AG04450 (cell line): ENCODE measurements around the gene KRTAP4-3. TPM values are rescaled to one million over a fixed set of nuclear protein-coding genes. Genes with fewer than 3 reads are reported as not detected.
"Not testable (repeated sequence)": the region's sequence is repeated elsewhere in the genome, so short reads cannot be mapped to it uniquely, and the experiment has no call there.

Experiments used
- CTCF ChIA-PET: fragments of 300-600, 350-600 bp; formaldehyde crosslinking; extraction: SDS; loops from one replicate; lab custom pipeline; 2022; ENCODE audit warnings: antibody characterized with exemption, inconsistent platforms; lab: Charles Lee
- POLR2A ChIA-PET: fragments of 350-600 bp; formaldehyde crosslinking; extraction: SDS; loops from one replicate; lab custom pipeline; 2021; ENCODE audit warnings: antibody characterized with exemption, inconsistent platforms; lab: Yijun Ruan, JAX
- DNase-seq: peaks from one replicate; pipeline ENCODE4 v3.0.0-alpha.2; 2011; ENCODE audit warnings: low read depth, low spot score
- H3K27ac ChIP-seq: one replicate; pipeline ENCODE4 v1.5.1; 2012; ENCODE audit warnings: low read depth, low read length, control low read depth
- H3K27me3 ChIP-seq: one replicate; pipeline ENCODE4 v1.6.0; 2012; ENCODE audit warnings: low read length; ENCODE audit not compliant: control insufficient read depth, insufficient read depth
- H3K4me3 ChIP-seq: 2 replicates; pipeline ENCODE4 v1.5.1; 2011; ENCODE audit warnings: mild to moderate bottlenecking, low read depth, low read length, control low read depth
- H3K9me3 ChIP-seq: 2 replicates; pipeline ENCODE4 v1.5.1; 2012; ENCODE audit warnings: low read length; ENCODE audit not compliant: control insufficient read depth, insufficient read depth
- polyA plus RNA-seq: library from polyadenylated mRNA; depleted of rRNA; stranded (reverse); fragments of >200 nt; gene quantifications from 2 replicates; pipeline ENCODE4 v1.2.3, GENCODE V29; 2011; rRNA removed
- small RNA-seq: library from RNA; depleted of rRNA; stranded (forward); fragments of <200 nt; gene quantifications from one replicate; pipeline ENCODE3, GENCODE V24; 2012; ENCODE audit warnings: low read depth; ENCODE audit not compliant: insufficient read length
- TF ChIP-seq, protein P1 (sequence below): IDR thresholded peaks from 2 replicates; pipeline ENCODE4 v1.5.1; 2011; ENCODE audit warnings: low read depth, low read length, control low read depth, inconsistent platforms

Gene KRTAP4-3
- polyA plus RNA-seq, 1 experiment = not detected

- Histone ChIP-seq H3K4me3 (no peak overlapping the region), H3K9me3 (no peaks in the 10 kb centered on the region), H3K27ac (no peak overlapping the region), H3K27me3 (no peaks in the 10 kb centered on the region)
- no peak for DNase-seq
- CTCF ChIA-PET = no interaction called here
- TF ChIP-seq, protein P1, sequence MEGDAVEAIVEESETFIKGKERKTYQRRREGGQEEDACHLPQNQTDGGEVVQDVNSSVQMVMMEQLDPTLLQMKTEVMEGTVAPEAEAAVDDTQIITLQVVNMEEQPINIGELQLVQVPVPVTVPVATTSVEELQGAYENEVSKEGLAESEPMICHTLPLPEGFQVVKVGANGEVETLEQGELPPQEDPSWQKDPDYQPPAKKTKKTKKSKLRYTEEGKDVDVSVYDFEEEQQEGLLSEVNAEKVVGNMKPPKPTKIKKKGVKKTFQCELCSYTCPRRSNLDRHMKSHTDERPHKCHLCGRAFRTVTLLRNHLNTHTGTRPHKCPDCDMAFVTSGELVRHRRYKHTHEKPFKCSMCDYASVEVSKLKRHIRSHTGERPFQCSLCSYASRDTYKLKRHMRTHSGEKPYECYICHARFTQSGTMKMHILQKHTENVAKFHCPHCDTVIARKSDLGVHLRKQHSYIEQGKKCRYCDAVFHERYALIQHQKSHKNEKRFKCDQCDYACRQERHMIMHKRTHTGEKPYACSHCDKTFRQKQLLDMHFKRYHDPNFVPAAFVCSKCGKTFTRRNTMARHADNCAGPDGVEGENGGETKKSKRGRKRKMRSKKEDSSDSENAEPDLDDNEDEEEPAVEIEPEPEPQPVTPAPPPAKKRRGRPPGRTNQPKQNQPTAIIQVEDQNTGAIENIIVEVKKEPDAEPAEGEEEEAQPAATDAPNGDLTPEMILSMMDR = no peak
- POLR2A ChIA-PET = no interaction called here
Measured at GRCh38 chr17:41121742-41122141, 46.3 kb downstream of the KRTAP4-3 start.

DNA sequence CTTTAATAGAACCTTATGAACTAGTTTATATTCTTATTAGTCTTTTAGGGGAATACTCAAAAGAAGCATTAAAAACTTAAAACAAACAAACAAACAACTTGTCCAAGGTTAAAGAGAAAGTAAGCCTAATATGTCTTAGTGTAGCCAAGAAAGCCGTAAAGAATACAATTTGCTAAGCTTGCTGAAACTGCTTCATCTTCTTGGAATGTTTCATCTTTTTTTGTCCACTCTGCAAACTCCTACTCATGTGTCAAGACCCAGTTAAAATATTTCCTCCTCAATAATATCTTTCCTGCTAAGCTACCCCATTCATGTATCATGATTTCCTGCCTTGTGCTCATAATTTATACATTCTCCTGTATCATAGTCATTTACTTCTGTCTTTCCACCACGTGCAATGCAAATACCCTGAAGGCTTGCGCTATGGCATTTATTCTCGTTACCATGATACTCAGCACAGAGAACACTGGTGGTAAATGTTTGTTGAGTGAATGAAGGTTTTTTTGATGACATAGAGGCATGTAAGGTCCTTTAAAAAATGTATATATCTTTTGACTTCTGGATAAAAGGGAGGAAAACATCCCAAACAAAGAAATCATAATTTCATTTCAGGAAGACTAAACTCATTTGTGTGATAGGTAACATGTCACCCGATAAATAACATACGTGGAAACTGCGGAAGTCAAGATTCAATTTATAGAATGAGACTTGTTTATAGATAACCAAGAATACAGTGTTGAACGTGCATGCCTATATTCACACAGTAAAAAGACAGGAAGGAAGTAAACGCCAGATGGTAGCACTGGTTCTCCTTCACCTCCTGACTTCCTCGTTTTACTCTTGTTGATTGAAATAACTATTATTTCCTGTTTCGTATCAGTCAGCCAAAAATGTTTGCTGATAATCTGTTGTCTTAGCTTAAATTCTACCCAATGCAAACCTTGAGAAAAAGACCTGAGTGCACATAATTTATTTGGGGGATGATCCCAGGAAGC lies 48.0 kb downstream of the KRTAP4-3 start:
- DNase-seq, H3K4me3 ChIP-seq, H3K27me3 ChIP-seq, POLR2A ChIA-PET, CTCF ChIA-PET, H3K27ac ChIP-seq, H3K9me3 ChIP-seq: not testable (repeated sequence)

- TF ChIP-seq, protein P1 = no peak
- ChIA-PET CTCF (no interaction called here), POLR2A (no interaction called here)
- Histone ChIP-seq H3K27ac (no peak overlapping the region), H3K27me3 (no peaks in the 10 kb centered on the region), H3K9me3 (no peaks in the 10 kb centered on the region), H3K4me3 (no peak overlapping the region)
- no peak for DNase-seq
Measured at GRCh38 chr17:41118721-41119120, 49.3 kb downstream of the KRTAP4-3 start.

GRCh38 chr17:41117846-41118386 lies 50.1 kb downstream of the KRTAP4-3 start, which contains the start of gene KRTAP4-11:
Gene KRTAP4-11 (minus strand): TSS chr17:41118373. CDS start chr17:41118315, 58 bp downstream.
- POLR2A ChIA-PET, CTCF ChIA-PET: not testable (repeated sequence)

More at GRCh38 chr17:41117846-41118386, 50.1 kb downstream of the KRTAP4-3 start, which contains the start of gene KRTAP4-11:
- H3K27ac ChIP-seq, H3K9me3 ChIP-seq, H3K27me3 ChIP-seq, H3K4me3 ChIP-seq, DNase-seq: not testable (repeated sequence)

Small RNAs within 50 kb of the gene (small RNA-seq; reads per million reads assigned to genes)
- not detected for gene KRTAP4-17P

Other genes with a start within 250 kb of the KRTAP4-3 start
- 0.06 TPM in 1 of 2 replicates, not detected in the other for gene KRT23, start 230.6 kb downstream of the KRTAP4-3 start, polyA plus RNA-seq
- 0.11 TPM in 1 of 2 replicates, not detected in the other for gene KRT39, start 201.3 kb downstream of the KRTAP4-3 start, polyA plus RNA-seq
- not detected in 2 replicates for gene KRT40, start 183.9 kb downstream of the KRTAP4-3 start, polyA plus RNA-seq
- gene KRTAP3-3, start 174.1 kb downstream of the KRTAP4-3 start, polyA plus RNA-seq = not detected in 2 replicates
- not detected in 2 replicates for gene KRTAP3-2, start 168.3 kb downstream of the KRTAP4-3 start, polyA plus RNA-seq
- gene KRTAP3-1, start 159.1 kb downstream of the KRTAP4-3 start, polyA plus RNA-seq = not detected in 2 replicates
- gene KRTAP1-5, start 141.0 kb downstream of the KRTAP4-3 start, polyA plus RNA-seq = 16.9 and 20.2 TPM in 2 replicates
- gene KRTAP1-4, start 138.0 kb downstream of the KRTAP4-3 start, polyA plus RNA-seq = not detected in 2 replicates
- gene KRTAP1-3, start 133.3 kb downstream of the KRTAP4-3 start, polyA plus RNA-seq = not detected in 2 replicates
- 0.19 and 0.27 TPM in 2 replicates for gene KRTAP1-1, start 126.8 kb downstream of the KRTAP4-3 start, polyA plus RNA-seq
- not detected in 2 replicates for gene KRTAP2-1, start 120.9 kb downstream of the KRTAP4-3 start, polyA plus RNA-seq
- gene KRTAP2-2, start 113.0 kb downstream of the KRTAP4-3 start, polyA plus RNA-seq = not detected in 2 replicates
- 1.3 and 2.5 TPM in 2 replicates for gene KRTAP2-3, start 108.1 kb downstream of the KRTAP4-3 start, polyA plus RNA-seq
- not detected in 2 replicates for gene KRTAP2-4, start 102.3 kb downstream of the KRTAP4-3 start, polyA plus RNA-seq
- gene KRTAP4-7, start 84.1 kb downstream of the KRTAP4-3 start, polyA plus RNA-seq = not detected in 2 replicates
- gene KRTAP4-8, start 70.1 kb downstream of the KRTAP4-3 start, polyA plus RNA-seq = not detected in 2 replicates
- not detected in 2 replicates for gene KRTAP4-16, start 66.0 kb downstream of the KRTAP4-3 start, polyA plus RNA-seq
- gene KRTAP4-9, start 62.8 kb downstream of the KRTAP4-3 start, polyA plus RNA-seq = not detected in 2 replicates
- gene KRTAP4-11, start 49.8 kb downstream of the KRTAP4-3 start, polyA plus RNA-seq = not detected in 2 replicates
- gene KRTAP4-12, start 44.0 kb downstream of the KRTAP4-3 start, polyA plus RNA-seq = not detected in 2 replicates
- gene KRTAP4-6, start 27.7 kb downstream of the KRTAP4-3 start, polyA plus RNA-seq = not detected in 2 replicates
- gene KRTAP4-5, start 18.4 kb downstream of the KRTAP4-3 start, polyA plus RNA-seq = not detected in 2 replicates
- gene KRTAP4-4, start 7.5 kb downstream of the KRTAP4-3 start, polyA plus RNA-seq = not detected in 2 replicates
- not detected in 2 replicates for gene KRTAP4-2, start 10.0 kb upstream of the KRTAP4-3 start, polyA plus RNA-seq
- not detected in 2 replicates for gene KRTAP4-1, start 16.7 kb upstream of the KRTAP4-3 start, polyA plus RNA-seq
- not detected in 2 replicates for gene KRTAP9-1, start 21.7 kb upstream of the KRTAP4-3 start, polyA plus RNA-seq
- gene KRTAP9-2, start 58.4 kb upstream of the KRTAP4-3 start, polyA plus RNA-seq = not detected in 2 replicates
- not detected in 2 replicates for gene KRTAP9-3, start 64.2 kb upstream of the KRTAP4-3 start, polyA plus RNA-seq
- gene KRTAP9-8, start 69.8 kb upstream of the KRTAP4-3 start, polyA plus RNA-seq = not detected in 2 replicates
- not detected in 2 replicates for gene KRTAP9-4, start 81.5 kb upstream of the KRTAP4-3 start, polyA plus RNA-seq
- not detected in 2 replicates for gene KRTAP9-9, start 87.2 kb upstream of the KRTAP4-3 start, polyA plus RNA-seq
- gene KRTAP9-6, start 97.2 kb upstream of the KRTAP4-3 start, polyA plus RNA-seq = not detected in 2 replicates
- not detected in 2 replicates for gene KRTAP9-7, start 107.5 kb upstream of the KRTAP4-3 start, polyA plus RNA-seq
- not detected in 2 replicates for gene KRTAP29-1, start 134.6 kb upstream of the KRTAP4-3 start, polyA plus RNA-seq
- not detected in 2 replicates for gene KRTAP16-1, start 141.1 kb upstream of the KRTAP4-3 start, polyA plus RNA-seq
- gene KRTAP17-1, start 147.5 kb upstream of the KRTAP4-3 start, polyA plus RNA-seq = not detected in 2 replicates
- not detected in 2 replicates for gene KRT33A, start 182.6 kb upstream of the KRTAP4-3 start, polyA plus RNA-seq
- gene KRT33B, start 201.6 kb upstream of the KRTAP4-3 start, polyA plus RNA-seq = 0.07 TPM in 1 of 2 replicates, not detected in the other
- 0.27 and 0.29 TPM in 2 replicates for gene KRT34, start 214.1 kb upstream of the KRTAP4-3 start, polyA plus RNA-seq
- gene KRT31, start 229.4 kb upstream of the KRTAP4-3 start, polyA plus RNA-seq = not detected in 2 replicates